SW480 (cell line): ENCODE results near the gene FHOD3.

Experiments used
- DNase-seq: peaks from one replicate; pipeline ENCODE4 v3.0.0-alpha.2; 2016; ENCODE audit warnings: low spot score

The FHOD3 gene

GRCh38 chr18:36382854-36383253 is 85.3 kb downstream of the FHOD3 start:
- no peak for DNase-seq

GRCh38 chr18:36386150-36386920 is 88.8 kb downstream of the FHOD3 start:
- DNase-seq = no peak

DNA sequence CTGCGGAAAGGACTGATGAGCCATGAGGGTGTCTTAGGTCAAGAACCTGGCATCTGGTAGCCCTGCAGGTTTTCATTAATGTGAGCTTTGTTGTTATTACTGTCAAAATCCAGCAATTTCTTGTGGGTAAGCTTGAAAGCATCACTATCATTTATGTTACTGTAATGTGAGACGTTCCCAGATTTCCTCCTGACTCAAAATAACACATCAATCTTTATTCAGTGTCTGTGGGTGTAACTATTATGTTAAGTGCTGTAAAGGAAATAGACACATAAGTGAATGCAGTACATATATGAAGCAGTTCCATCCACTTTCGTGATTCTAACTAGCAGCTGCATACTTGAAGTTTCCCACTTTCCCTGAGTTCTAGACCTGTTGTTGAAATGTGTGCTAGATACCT is 89.8 kb downstream of the FHOD3 start:
- DNase-seq = no peak

- DNase-seq = no peak
Observed at GRCh38 chr18:36388310-36388709, 90.8 kb downstream of the FHOD3 start.

DNA sequence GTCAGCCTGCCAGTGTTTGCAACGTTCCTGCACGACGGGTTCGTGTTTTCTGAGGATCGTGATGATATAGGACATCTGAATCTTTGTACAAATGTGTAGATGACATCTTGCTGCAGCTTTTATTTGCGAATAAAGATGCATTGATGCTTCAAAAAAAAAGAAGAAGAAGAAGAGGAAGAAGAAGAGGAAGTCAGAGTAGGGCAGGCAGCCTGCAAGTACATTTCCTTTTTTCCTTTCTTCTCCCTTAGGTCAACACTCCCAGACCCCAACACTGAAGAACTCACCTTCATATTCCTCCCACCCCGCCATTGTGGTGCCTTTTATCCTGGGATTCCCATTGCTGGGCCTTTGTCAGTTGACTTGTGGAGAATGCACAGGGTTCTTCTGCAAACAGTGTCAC is 91.5 kb downstream of the FHOD3 start:
- no peak for DNase-seq

DNA sequence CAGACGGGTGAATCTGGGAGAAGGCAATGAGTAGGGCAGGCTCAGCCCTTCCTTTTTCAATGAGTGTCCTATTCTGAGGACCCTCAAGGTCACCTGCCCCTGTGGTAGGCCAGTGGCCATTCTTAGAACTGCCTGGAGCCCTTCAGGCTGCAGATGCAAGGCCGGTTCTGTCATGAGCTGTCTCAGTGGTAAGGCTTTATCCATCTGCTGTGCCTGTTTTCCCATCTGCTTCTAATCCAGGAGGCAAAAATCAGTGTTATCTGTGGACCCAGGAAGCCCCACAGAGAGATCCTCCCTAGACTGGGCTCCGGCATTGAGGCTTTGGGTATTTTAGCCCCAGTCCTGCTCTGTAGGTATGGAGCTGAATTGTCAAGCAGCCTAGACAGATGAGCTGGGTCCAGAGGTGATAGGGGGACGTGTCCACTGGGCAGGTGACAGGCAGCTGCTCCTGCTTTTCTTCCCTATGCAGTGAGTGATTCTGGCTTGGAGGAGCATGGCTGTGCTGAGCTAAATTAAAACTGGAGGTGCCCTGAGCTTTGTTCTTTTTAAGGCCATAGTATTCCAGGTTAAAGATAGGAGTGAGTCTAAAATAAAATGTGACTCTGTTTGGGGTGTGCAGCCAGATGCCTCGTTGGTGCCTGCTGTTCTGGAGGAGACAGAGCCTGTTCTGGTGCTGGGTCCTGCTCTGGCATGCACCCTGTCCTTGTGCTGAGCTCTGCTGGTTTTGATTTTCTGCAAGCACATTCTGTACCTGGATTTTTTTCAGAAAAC is 92.5 kb downstream of the FHOD3 start:
- DNase-seq = no peak

- DNase-seq = no peak
Observed at GRCh38 chr18:36391426-36392145, 94.1 kb downstream of the FHOD3 start.

DNA sequence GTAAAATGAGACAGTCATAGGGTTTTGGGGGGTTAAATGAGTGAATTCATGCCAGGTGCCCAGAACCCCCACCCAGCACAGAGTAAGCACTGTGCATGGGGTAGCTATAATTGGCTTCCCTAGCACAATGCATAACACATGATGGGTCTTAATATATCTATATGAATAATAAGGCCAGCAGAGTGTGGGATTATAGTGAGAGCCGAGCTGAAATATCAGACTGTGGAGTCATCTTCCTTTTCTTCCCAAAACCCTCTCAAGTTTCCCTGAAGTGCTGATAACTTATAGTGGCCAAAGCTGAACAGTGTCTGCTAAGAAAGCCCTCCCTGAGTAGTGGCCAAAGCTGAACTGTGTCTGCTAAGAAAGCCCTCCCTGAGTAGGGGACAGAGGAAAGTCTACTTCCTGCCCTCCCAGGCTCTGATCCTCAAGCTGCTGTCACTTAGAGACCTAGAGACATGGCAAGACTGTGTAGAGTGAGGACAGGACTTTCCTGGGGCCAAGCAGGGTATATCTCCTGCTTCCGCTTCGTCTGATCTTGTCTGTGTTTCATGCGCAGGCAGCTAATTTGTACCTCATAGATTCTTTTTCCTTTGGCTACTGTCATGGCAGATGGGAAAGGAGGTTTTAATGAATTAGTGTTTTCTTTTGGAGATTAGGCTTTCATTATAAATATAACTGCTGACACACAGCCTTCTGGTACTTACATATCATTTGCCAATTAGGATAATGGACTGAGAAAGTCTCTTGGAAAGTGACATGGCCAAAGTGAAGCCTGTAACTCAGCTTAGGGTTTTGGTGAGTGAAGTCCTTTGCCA is 94.9 kb downstream of the FHOD3 start:
- no peak for DNase-seq

DNA sequence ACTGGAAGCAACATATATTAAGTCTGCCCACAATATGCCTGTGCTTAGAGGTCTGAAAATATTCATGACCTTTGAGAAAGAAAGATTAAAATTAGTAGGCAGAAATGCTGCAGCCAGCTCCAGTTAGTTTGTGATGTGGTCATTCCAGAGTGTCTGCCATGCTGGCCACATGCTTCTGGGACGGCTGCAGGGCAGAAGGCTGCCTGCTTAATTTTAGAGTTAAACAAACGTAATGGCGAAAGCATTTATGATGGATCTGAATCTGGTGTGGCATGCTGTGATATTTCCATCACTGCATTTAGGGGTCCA is 95.4 kb downstream of the FHOD3 start:
- no peak for DNase-seq

- DNase-seq = no peak
Observed at GRCh38 chr18:36394486-36394885, 97.0 kb downstream of the FHOD3 start.

GRCh38 chr18:36396190-36396589 is 98.7 kb downstream of the FHOD3 start:
- DNase-seq = no peak

DNA sequence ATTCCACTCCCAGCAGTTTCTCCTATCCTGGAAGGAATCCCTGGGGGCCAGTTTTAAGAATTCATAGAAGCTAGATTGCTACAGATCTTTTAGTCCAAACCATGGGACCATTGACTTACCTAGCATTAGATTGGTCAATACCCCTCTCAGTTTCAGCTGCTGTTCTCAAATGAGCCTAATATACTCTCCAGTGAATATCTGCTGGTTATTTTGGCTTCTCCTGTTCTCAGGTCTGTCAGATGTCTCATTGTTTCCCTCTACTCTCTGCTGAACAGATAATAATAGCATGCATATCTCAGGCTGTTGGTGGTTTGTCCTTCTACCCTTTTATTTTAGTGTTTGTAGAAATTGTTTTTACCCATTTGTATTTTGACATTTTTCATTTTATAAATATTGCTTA is 99.5 kb downstream of the FHOD3 start:
- DNase-seq = no peak

DNA sequence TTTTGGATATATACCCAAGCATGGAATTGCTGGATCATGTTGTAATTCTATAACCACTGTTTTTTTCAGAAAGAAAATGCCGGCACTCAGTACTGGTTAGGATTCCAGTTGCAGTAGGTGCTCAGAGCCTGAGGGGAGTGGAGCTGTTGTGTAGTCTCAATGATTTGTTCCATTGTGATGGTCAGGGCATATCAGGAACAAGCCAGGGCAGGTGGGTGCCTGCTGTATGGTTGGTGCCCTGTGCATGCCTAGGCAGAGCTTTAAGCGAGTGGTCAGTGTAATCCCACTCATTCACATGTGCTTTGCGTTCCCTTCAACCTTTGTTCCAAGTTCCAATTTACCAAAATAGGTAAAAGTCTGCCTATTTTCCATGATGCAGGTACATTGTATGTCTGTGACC is 100.9 kb downstream of the FHOD3 start:
- DNase-seq = no peak

GRCh38 chr18:36399055-36399454 is 101.5 kb downstream of the FHOD3 start:
- no peak for DNase-seq

GRCh38 chr18:36401462-36401861 is 103.9 kb downstream of the FHOD3 start:
- no peak for DNase-seq

DNA sequence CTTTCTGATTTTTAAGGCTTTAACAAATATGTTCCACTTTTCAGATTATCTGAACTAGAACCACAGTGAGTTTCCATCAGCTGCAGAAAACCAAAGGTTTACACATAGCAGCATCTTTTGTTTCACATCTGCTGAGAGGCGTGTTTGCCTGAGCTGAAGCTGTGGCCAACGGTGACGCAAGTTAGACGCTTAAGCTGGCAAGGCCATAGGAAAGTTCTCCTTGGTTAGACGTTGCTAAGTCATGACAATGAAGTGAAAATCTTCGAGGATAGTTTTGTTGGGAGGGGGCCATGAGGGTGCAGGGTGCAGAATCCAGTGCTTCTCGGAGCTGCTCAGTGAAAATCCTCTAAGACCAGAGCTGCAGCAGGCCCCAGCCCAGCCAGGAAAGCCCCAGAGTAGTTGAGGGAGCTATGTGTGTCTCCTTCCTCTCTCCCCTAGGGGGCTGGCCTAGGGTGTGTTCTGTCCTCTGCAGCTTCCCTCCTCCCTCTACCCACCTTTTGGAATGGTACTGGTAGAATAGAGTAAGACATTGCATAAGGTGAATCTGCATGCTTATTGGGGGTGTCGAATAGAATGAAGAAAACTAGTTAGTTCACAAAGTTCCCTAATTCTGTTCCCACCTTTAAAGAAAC is 105.4 kb downstream of the FHOD3 start:
- no peak for DNase-seq

DNA sequence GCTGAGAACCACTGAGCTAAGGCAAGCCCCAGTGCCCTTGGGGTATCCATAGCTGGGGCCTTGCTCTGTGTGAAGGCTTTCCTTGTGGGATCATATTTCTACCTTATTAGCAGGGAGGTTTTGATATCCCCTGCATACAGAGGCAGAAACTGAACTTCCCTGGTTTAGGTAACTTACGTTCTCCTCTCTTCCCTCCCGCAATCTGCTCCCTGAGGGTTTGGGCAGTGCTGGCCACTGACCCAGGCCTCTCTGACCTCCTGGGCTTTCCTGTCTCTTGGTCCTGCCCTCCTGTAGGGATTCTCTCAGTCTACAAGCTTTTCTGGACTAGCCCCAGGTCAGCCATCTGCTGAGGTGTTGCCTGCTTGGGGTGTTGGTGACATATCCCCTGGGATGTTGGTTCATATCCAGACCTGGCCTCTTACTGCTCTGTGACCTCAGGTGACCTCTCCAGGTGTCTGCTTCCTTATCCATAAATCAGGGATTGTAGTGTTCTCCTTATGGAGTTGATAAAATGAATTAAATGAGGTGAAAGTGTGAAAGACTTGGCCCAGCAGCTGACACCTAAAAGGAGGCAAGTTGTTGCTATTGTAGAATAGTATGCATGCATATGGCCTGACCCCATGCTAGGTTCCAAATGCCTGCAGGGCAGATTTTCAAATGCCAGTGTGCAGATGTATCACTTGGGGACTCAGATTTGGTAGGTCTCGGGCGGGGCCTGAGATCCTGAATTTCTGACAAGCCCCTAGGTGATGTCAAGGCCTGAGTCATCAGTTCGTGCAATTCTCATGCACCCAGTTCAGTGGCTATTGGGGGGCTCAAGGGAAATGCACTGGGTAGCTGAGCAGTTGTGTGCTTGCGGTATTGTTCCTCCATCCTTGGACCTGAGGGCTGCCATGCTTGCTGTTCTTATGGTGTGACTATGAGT is 106.6 kb downstream of the FHOD3 start:
- no peak for DNase-seq

- no peak for DNase-seq
Observed at GRCh38 chr18:36405611-36406010, 108.1 kb downstream of the FHOD3 start.

GRCh38 chr18:36406805-36407204 is 109.3 kb downstream of the FHOD3 start:
- no peak for DNase-seq

DNA sequence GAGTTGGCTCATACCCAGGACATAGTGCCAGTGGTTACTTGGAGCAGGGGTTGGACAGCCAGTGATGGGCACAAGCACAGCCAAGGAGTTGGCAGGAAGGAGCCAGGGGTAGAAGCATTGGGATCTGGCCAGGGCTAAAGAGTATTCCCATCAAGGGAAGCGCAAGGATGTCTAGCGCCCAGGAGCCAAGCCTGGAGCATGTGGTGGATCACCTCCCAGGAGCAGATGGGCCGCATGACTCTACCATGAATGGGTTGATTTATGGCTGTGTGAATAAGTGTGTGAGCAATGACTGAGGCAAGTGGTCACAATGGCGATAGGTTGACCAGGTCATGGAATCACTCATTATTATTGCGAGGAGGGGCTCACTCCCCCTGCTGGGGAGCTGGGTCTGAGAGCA is 111.1 kb downstream of the FHOD3 start:
- DNase-seq = no peak

- DNase-seq = no peak
Observed at GRCh38 chr18:36409779-36410178, 112.3 kb downstream of the FHOD3 start.
